ENCODE data around the gene PATJ. TPM values are rescaled to one million over a fixed set of nuclear protein-coding genes. Genes with fewer than 3 reads are reported as not detected.

Gene PATJ
- polyA plus RNA-seq, 1 of the 3 experiments (the other 2 are of a cell fraction): 3.0 TPM

DNA sequence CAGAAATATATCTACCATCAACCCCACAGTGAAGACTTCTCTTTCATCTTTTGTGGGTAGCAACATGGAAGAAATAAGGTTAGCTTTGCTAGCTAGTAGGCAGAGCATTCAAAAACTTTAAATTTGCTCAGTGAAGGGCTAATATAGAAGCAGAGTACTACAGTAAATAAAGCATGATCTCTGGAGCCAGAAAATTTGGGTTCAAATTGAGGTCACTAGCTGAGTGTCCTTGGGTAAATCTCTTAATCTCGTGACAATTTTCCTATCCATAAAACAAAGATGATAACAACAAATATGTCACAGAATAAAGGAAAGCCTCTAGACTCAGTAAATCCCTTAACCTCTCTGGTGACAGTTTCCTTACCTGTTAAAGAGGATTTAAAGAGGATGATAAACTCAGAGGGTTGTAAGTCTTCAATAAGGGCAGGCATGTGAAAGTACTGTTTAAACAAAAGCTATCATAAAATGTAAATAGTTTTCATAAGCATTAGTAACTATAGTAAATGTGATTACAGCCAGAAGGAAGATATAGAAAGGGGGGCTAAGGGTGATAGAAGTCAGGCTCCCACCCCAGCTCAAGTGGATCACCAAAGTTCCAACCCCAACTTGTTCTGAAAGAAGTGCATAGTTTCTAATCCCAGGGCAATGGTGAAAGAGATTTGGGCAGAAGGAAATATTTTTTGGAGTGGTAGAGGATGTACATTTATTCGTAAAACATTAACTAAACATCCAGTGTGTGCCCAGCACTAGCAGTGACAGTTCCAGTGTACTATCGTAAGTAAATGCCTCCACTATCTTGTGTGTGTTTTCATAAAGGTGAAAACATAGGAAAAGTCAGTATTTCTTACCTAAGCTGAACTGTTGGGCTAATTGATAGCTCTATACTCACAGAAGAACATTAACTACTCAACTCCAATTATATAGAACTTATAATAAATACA is 42.1 kb upstream of the PATJ start (continued):
- TF ChIP-seq MAX (IDR thresholded peaks at IDR 0.05; ENCODE audit: low read depth): no peak

GRCh38 chr1:61708953-61709907 is 33.0 kb upstream of the PATJ start:
- Histone ChIP-seq H3K36me3 (replicated peaks in 1 of 2; ENCODE audit: control insufficient read depth in 1 of 2, insufficient read depth in 2 of 2, low read length in 1 of 2) (peaks cover 18 to 38% of the 10 kb centered on the region in 2 experiments), H3K4me2 (no peak overlapping the region), H4K20me1 (ENCODE audit: insufficient read depth) (peaks cover 15% of the 10 kb centered on the region; the same call in 1 of the 2 replicates), H3K4me1 (ENCODE audit: control insufficient read depth in 1 of 2, insufficient read depth in 2 of 2, low read depth in 1 of 2, low read length in 1 of 2) (no peaks in the 10 kb centered on the region), H3K79me2 (ENCODE audit: insufficient read depth) (peaks cover 64% of the 10 kb centered on the region), H3K27me3 (ENCODE audit: insufficient read depth) (no peaks in the 10 kb centered on the region), H3K4me3 (ENCODE audit: low read depth in 2 of 2, low read length in 1 of 2) (no peak overlapping the region), H3K9me3 (no peaks in the 10 kb centered on the region), H3K27ac (ENCODE audit: low read depth in 2 of 2, low read length in 1 of 2) (no peak overlapping the region), H2AFZ (ENCODE audit: low read depth) (no peak overlapping the region), H3K9me2 (no peaks in the 10 kb centered on the region), H3K9ac (no peak overlapping the region), H3F3A (replicated peaks; ENCODE audit: insufficient read depth) (no peaks in the 10 kb centered on the region)
- TF ChIP-seq SIN3A (IDR thresholded peaks at IDR 0.05; ENCODE audit: borderline replicate concordance, low read depth, low read length): no peak
- TF ChIP-seq, protein P1, sequence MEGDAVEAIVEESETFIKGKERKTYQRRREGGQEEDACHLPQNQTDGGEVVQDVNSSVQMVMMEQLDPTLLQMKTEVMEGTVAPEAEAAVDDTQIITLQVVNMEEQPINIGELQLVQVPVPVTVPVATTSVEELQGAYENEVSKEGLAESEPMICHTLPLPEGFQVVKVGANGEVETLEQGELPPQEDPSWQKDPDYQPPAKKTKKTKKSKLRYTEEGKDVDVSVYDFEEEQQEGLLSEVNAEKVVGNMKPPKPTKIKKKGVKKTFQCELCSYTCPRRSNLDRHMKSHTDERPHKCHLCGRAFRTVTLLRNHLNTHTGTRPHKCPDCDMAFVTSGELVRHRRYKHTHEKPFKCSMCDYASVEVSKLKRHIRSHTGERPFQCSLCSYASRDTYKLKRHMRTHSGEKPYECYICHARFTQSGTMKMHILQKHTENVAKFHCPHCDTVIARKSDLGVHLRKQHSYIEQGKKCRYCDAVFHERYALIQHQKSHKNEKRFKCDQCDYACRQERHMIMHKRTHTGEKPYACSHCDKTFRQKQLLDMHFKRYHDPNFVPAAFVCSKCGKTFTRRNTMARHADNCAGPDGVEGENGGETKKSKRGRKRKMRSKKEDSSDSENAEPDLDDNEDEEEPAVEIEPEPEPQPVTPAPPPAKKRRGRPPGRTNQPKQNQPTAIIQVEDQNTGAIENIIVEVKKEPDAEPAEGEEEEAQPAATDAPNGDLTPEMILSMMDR (IDR thresholded peaks at IDR 0.05): no peak
- TF ChIP-seq YY1 (IDR thresholded peaks at IDR 0.05; ENCODE audit: low read depth): no peak
- no peak for TF ChIP-seq MEF2A (IDR thresholded peaks at IDR 0.05; ENCODE audit: borderline replicate concordance, low read depth)
- TF ChIP-seq CHD2 (IDR thresholded peaks at IDR 0.05; ENCODE audit: low read length, partially characterized antibody): no peak
- no peak for TF ChIP-seq RCOR1 (IDR thresholded peaks at IDR 0.05; ENCODE audit: low read length)
- TF ChIP-seq MXI1 (IDR thresholded peaks at IDR 0.05; ENCODE audit: low read depth, low read length): no peak
- no peak for TF ChIP-seq ELF1 (IDR thresholded peaks at IDR 0.05)
- TF ChIP-seq MAX (IDR thresholded peaks at IDR 0.05; ENCODE audit: low read depth): no peak
- TF ChIP-seq JUND (IDR thresholded peaks at IDR 0.05): no peak
- TF ChIP-seq RFX5 (IDR thresholded peaks at IDR 0.05; ENCODE audit: low read length): no peak
- TF ChIP-seq EP300 (IDR thresholded peaks at IDR 0.05; ENCODE audit: borderline replicate concordance in 1 of 2, low read depth in 1 of 2, low read length in 1 of 2): no peak
- no peak for TF ChIP-seq EZH2phosphoT487 (IDR thresholded peaks at IDR 0.05; ENCODE audit: borderline replicate concordance, low read depth)
- ChIA-PET POLR2A (no interaction called here), CTCF (no interaction called here)
- DNase-seq: no peak
- WGBS (ENCODE audit: low lambda C conversion rate): 96% methylated on average over 7 of the region's 7 CpGs

Measured in SK-N-SH (cell line).